ENCODE data around the gene NAIF1. TPM values are rescaled to one million over a fixed set of nuclear protein-coding genes. Genes with fewer than 3 reads are reported as not detected.
A peak's percentile ranks its signal among the peaks of the same experiment; 100 is the strongest.

The NAIF1 gene
- total and polyA plus RNA-seq, 10 of the 15 experiments (the other 5 are each of a cell fraction or from before 2014, with no cell fraction given): 2.4 to 14.2 (median 7.1) TPM

GRCh38 chr9:128072144-128073021 lies 5.3 kb upstream of the NAIF1 start (continued):
- TF ChIP-seq ZSCAN29 (IDR thresholded peaks at IDR 0.05) (no peak), POLR2A (IDR thresholded peaks at IDR 0.05; ENCODE audit: low read depth, low read length) (peak; percentile 29; the same call in 1 of the 2 replicates), CREB1 (IDR thresholded peaks at IDR 0.05; ENCODE audit: low read depth) (no peak), HDAC2 (IDR thresholded peaks at IDR 0.05) (no peak), ATF7 (IDR thresholded peaks at IDR 0.05; ENCODE audit: low read depth) (peak; percentile 97), DPF2 (IDR thresholded peaks at IDR 0.05) (peak; percentile 73; the same call in 1 of the 2 replicates), SMAD1 (IDR thresholded peaks at IDR 0.05; ENCODE audit: low read depth, partially characterized antibody) (peak; percentile 99), HCFC1 (IDR thresholded peaks at IDR 0.05; ENCODE audit: low read length) (no peak), NFIC (IDR thresholded peaks at IDR 0.05; ENCODE audit: low read depth, low read length) (no peak), SPI1 (IDR thresholded peaks at IDR 0.05; ENCODE audit: borderline replicate concordance, insufficient read depth, low read depth, low read length) (peak; percentile 57), SMARCA5 (IDR thresholded peaks at IDR 0.05) (no peak), HDAC6 (IDR thresholded peaks at IDR 0.05; ENCODE audit: unreplicated experiment) (no peak), ZNF24 (IDR thresholded peaks at IDR 0.05) (no peak), SMC3 (IDR thresholded peaks at IDR 0.05; ENCODE audit: borderline replicate concordance, low read length) (no peak), NR2C1 (IDR thresholded peaks at IDR 0.05) (no peak), CBFB (IDR thresholded peaks at IDR 0.05; ENCODE audit: low read depth) (no peak), EED (IDR thresholded peaks at IDR 0.05; ENCODE audit: low read depth) (peak; percentile 41; the same call in 1 of the 2 replicates), ELK1 (IDR thresholded peaks at IDR 0.05; ENCODE audit: low read depth, low read length) (no peak), RAD51 (IDR thresholded peaks at IDR 0.05) (peak; percentile 92), NFYB (IDR thresholded peaks at IDR 0.05; ENCODE audit: insufficient read depth, low read depth, low read length) (0 out of 2 replicates have a peak, but pooled peaks have one; percentile 25), NFXL1 (IDR thresholded peaks at IDR 0.05; ENCODE audit: borderline replicate concordance) (no peak), IRF4 (IDR thresholded peaks at IDR 0.05; ENCODE audit: low read depth, low read length) (no peak)
- TF ChIP-seq, protein P1, sequence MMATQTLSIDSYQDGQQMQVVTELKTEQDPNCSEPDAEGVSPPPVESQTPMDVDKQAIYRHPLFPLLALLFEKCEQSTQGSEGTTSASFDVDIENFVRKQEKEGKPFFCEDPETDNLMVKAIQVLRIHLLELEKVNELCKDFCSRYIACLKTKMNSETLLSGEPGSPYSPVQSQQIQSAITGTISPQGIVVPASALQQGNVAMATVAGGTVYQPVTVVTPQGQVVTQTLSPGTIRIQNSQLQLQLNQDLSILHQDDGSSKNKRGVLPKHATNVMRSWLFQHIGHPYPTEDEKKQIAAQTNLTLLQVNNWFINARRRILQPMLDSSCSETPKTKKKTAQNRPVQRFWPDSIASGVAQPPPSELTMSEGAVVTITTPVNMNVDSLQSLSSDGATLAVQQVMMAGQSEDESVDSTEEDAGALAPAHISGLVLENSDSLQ (IDR thresholded peaks at IDR 0.05): no peak
- TF ChIP-seq, protein P2, sequence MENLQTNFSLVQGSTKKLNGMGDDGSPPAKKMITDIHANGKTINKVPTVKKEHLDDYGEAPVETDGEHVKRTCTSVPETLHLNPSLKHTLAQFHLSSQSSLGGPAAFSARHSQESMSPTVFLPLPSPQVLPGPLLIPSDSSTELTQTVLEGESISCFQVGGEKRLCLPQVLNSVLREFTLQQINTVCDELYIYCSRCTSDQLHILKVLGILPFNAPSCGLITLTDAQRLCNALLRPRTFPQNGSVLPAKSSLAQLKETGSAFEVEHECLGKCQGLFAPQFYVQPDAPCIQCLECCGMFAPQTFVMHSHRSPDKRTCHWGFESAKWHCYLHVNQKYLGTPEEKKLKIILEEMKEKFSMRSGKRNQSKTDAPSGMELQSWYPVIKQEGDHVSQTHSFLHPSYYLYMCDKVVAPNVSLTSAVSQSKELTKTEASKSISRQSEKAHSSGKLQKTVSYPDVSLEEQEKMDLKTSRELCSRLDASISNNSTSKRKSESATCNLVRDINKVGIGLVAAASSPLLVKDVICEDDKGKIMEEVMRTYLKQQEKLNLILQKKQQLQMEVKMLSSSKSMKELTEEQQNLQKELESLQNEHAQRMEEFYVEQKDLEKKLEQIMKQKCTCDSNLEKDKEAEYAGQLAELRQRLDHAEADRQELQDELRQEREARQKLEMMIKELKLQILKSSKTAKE (IDR thresholded peaks at IDR 0.05; ENCODE audit: low read depth, poor library complexity, severe bottlenecking): peak; percentile 97
- TF ChIP-seq, protein P3, sequence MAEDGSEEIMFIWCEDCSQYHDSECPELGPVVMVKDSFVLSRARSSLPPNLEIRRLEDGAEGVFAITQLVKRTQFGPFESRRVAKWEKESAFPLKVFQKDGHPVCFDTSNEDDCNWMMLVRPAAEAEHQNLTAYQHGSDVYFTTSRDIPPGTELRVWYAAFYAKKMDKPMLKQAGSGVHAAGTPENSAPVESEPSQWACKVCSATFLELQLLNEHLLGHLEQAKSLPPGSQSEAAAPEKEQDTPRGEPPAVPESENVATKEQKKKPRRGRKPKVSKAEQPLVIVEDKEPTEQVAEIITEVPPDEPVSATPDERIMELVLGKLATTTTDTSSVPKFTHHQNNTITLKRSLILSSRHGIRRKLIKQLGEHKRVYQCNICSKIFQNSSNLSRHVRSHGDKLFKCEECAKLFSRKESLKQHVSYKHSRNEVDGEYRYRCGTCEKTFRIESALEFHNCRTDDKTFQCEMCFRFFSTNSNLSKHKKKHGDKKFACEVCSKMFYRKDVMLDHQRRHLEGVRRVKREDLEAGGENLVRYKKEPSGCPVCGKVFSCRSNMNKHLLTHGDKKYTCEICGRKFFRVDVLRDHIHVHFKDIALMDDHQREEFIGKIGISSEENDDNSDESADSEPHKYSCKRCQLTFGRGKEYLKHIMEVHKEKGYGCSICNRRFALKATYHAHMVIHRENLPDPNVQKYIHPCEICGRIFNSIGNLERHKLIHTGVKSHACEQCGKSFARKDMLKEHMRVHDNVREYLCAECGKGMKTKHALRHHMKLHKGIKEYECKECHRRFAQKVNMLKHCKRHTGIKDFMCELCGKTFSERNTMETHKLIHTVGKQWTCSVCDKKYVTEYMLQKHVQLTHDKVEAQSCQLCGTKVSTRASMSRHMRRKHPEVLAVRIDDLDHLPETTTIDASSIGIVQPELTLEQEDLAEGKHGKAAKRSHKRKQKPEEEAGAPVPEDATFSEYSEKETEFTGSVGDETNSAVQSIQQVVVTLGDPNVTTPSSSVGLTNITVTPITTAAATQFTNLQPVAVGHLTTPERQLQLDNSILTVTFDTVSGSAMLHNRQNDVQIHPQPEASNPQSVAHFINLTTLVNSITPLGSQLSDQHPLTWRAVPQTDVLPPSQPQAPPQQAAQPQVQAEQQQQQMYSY (CRISPR knock-in tag; IDR thresholded peaks at IDR 0.05): no peak
